ENCODE data around the gene CD8B. TPM values are rescaled to one million over a fixed set of nuclear protein-coding genes. Genes with fewer than 3 reads are reported as not detected.

Gene CD8B
- total RNA-seq, 2 experiments from 2014 or later: 0.75 to 1.1 TPM

DNA sequence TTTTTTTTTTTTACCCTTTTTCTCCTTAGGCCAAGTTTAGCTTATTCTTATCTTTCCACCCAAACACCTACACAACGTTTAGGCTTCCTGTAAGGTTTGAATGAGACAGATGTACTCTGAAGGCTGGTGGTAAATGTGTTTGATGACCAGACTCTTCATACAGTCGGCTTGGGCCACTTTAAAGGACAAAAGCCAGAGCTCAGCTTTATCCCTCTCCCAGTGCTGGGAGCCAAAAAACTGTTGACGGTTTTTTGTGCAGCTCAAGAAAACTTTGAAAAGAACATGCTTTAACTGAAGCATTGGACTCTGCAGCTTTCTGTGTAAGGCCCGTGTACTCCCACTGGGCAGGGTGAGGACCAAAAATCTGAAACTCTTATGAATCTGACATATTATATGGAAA is 86.3 kb downstream of the CD8B start:
- DNase-seq (no peak), ATAC-seq (ENCODE audit: poor library complexity) (no peak)
- no peak overlapping the region for H3K27ac Mint-ChIP-seq
- Histone ChIP-seq H3K4me1 (ENCODE audit: insufficient read depth, low read length) (no peaks in the 10 kb centered on the region), H3K36me3 (ENCODE audit: insufficient read depth, low read length) (peaks cover 56% of the 10 kb centered on the region), H3K9me3 (ENCODE audit: control insufficient read depth in 1 of 2, insufficient read depth in 1 of 2, low read length in 2 of 2) (no peaks in the 10 kb centered on the region), H3K4me3 (ENCODE audit: low read length) (no peak overlapping the region), H3K27me3 (ENCODE audit: control insufficient read depth in 1 of 2, insufficient read depth in 2 of 2, low read length in 2 of 2) (no peaks in the 10 kb centered on the region), H3K27ac (ENCODE audit: low read depth in 1 of 2, low read length in 2 of 2) (no peak overlapping the region)
- peaks cover 63% of the 10 kb centered on the region for H3K36me3 Mint-ChIP-seq (ENCODE audit: low read depth)
- H3K9me3 Mint-ChIP-seq: no peaks in the 10 kb centered on the region
- no peaks in the 10 kb centered on the region for H3K4me1 Mint-ChIP-seq (ENCODE audit: low read depth)
- CTCF ChIA-PET: no interaction called here
- intact Hi-C loops (cut with DNase I, micrococcal nuclease): no loop called here
- no peaks in the 10 kb centered on the region for H3K27me3 Mint-ChIP-seq
- no peak overlapping the region for H3K4me3 Mint-ChIP-seq
- TF ChIP-seq, protein P1, sequence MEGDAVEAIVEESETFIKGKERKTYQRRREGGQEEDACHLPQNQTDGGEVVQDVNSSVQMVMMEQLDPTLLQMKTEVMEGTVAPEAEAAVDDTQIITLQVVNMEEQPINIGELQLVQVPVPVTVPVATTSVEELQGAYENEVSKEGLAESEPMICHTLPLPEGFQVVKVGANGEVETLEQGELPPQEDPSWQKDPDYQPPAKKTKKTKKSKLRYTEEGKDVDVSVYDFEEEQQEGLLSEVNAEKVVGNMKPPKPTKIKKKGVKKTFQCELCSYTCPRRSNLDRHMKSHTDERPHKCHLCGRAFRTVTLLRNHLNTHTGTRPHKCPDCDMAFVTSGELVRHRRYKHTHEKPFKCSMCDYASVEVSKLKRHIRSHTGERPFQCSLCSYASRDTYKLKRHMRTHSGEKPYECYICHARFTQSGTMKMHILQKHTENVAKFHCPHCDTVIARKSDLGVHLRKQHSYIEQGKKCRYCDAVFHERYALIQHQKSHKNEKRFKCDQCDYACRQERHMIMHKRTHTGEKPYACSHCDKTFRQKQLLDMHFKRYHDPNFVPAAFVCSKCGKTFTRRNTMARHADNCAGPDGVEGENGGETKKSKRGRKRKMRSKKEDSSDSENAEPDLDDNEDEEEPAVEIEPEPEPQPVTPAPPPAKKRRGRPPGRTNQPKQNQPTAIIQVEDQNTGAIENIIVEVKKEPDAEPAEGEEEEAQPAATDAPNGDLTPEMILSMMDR (IDR thresholded peaks at IDR 0.05): no peak
- POLR2A ChIA-PET: no interaction called here

- ATAC-seq (ENCODE audit: poor library complexity): no peak
- TF ChIP-seq, protein P1 (IDR thresholded peaks at IDR 0.05): no peak
- Mint-ChIP-seq H3K36me3 (ENCODE audit: low read depth) (peaks cover 68% of the 10 kb centered on the region), H3K4me3 (no peak overlapping the region), H3K27ac (no peak overlapping the region), H3K9me3 (no peaks in the 10 kb centered on the region), H3K4me1 (ENCODE audit: low read depth) (no peaks in the 10 kb centered on the region), H3K27me3 (no peaks in the 10 kb centered on the region)
- no peak for DNase-seq
- POLR2A ChIA-PET: interaction anchor here (0.6 kb wide), 1 partner anchor 320 kb away, joined by 4 read pairs; no protein-coding TSS in a partner anchor
- CTCF ChIA-PET: no interaction called here
- no peaks in the 10 kb centered on the region for H3K27me3 ChIP-seq (ENCODE audit: control insufficient read depth in 1 of 2, insufficient read depth in 2 of 2, low read length in 2 of 2)
- H3K27ac ChIP-seq (ENCODE audit: low read depth in 1 of 2, low read length in 2 of 2): no peak overlapping the region
- no peak overlapping the region for H3K4me3 ChIP-seq (ENCODE audit: low read length)
- H3K9me3 ChIP-seq (ENCODE audit: control insufficient read depth in 1 of 2, insufficient read depth in 1 of 2, low read length in 2 of 2): no peaks in the 10 kb centered on the region
- intact Hi-C loops (cut with DNase I, micrococcal nuclease): no loop called here
- peaks cover 61% of the 10 kb centered on the region for H3K36me3 ChIP-seq (ENCODE audit: insufficient read depth, low read length)
- H3K4me1 ChIP-seq (ENCODE audit: insufficient read depth, low read length): no peaks in the 10 kb centered on the region
Measured at GRCh38 chr2:86774862-86775261, 86.8 kb downstream of the CD8B start.

DNA sequence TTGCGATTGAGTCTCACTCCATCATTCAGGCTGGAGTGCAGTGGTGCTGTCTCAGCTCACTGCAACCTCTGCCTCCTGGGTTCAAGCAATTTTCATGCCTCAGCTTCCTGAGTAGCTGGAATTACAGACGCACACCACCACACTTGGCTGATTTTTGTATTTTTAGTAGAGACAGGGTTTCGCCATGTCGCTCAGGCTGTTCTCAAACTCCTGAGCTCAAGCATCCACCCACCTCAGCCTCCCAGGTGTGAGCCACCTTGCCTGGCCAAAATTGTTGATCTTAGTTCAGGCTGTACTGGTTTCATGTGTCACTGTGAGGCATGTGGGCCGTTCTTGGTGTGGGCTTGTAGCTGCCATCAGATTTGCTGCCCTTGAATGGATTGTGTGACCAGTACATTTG is 89.1 kb downstream of the CD8B start:
- TF ChIP-seq, protein P1 (IDR thresholded peaks at IDR 0.05): no peak
- Histone ChIP-seq H3K27me3 (ENCODE audit: control insufficient read depth in 1 of 2, insufficient read depth in 2 of 2, low read length in 2 of 2) (no peaks in the 10 kb centered on the region), H3K27ac (ENCODE audit: low read depth in 1 of 2, low read length in 2 of 2) (no peak overlapping the region), H3K36me3 (ENCODE audit: insufficient read depth, low read length) (peaks cover 81% of the 10 kb centered on the region), H3K9me3 (ENCODE audit: control insufficient read depth in 1 of 2, insufficient read depth in 1 of 2, low read length in 2 of 2) (no peaks in the 10 kb centered on the region), H3K4me1 (ENCODE audit: insufficient read depth, low read length) (no peaks in the 10 kb centered on the region), H3K4me3 (ENCODE audit: low read length) (no peak overlapping the region)
- ATAC-seq (ENCODE audit: poor library complexity): no peak
- Mint-ChIP-seq H3K27ac (no peak overlapping the region), H3K27me3 (no peaks in the 10 kb centered on the region), H3K36me3 (ENCODE audit: low read depth) (peaks cover 90% of the 10 kb centered on the region), H3K4me3 (no peak overlapping the region), H3K9me3 (no peaks in the 10 kb centered on the region), H3K4me1 (ENCODE audit: low read depth) (no peaks in the 10 kb centered on the region)
- DNase-seq: no peak
- ChIA-PET CTCF (no interaction called here), POLR2A (no interaction called here)
- intact Hi-C loops (cut with DNase I, micrococcal nuclease): no loop called here
